ENCODE data around the gene DNAJB8.
A peak's percentile ranks its signal among the peaks of the same experiment; 100 is the strongest.

Gene DNAJB8

GRCh38 chr3:128456776-128457715, 9.6 kb downstream of the DNAJB8 start:
- Histone ChIP-seq H2BK15ac (ENCODE audit: low read length) (peak overlapping the region; percentile 90), H3K9me3 (replicated peaks in 1 of 2; ENCODE audit: control insufficient read depth in 2 of 2, insufficient read depth in 1 of 2, low read depth in 1 of 2, low read length in 2 of 2) (peaks cover 0 to 2% of the 10 kb centered on the region in 2 donors), H2BK12ac (ENCODE audit: low read length) (peak overlapping the region; percentile 32), H3K14ac (ENCODE audit: low read length) (peak overlapping the region; percentile 5), H3K79me1 (ENCODE audit: low read depth, low read length) (no peaks in the 10 kb centered on the region), H3K23ac (ENCODE audit: low read depth, low read length, poor library complexity) (peak overlapping the region; percentile 66), H3K4me1 (ENCODE audit: control insufficient read depth in 2 of 2, insufficient read depth in 1 of 2, low read depth in 1 of 2, low read length in 2 of 2) (peaks cover 0 to 7% of the 10 kb centered on the region in 2 donors), H4K8ac (ENCODE audit: low read depth, low read length) (no peak overlapping the region), H2BK5ac (ENCODE audit: low read length) (peak overlapping the region; percentile 83), H3K27ac (replicated peaks; ENCODE audit: low read length) (no peak overlapping the region), H2AFZ (ENCODE audit: low read length) (no peak overlapping the region), H2AK5ac (ENCODE audit: low read depth, low read length) (peak overlapping the region; percentile 93), H4K91ac (ENCODE audit: low read depth, low read length, poor library complexity) (no peak overlapping the region), H3K4ac (ENCODE audit: low read length) (no peak overlapping the region), H3K9ac (ENCODE audit: low read depth, low read length, poor library complexity) (peak overlapping the region; percentile 55), H3K4me2 (ENCODE audit: insufficient read depth, low read length, poor library complexity, severe bottlenecking) (no peak overlapping the region), H3K18ac (ENCODE audit: low read length) (peak overlapping the region; percentile 91), H3K27me3 (ENCODE audit: control insufficient read depth in 3 of 3, insufficient read depth in 3 of 3, low read depth in 1 of 3, low read length in 3 of 3) (peaks cover 0 to 86% (median 0%) of the 10 kb centered on the region in 3 experiments), H3K4me3 (ENCODE audit: low read length in 2 of 2) (no peak overlapping the region), H3K36me3 (replicated peaks in 1 of 2; ENCODE audit: control insufficient read depth in 2 of 2, insufficient read depth in 2 of 2, low read length in 2 of 2) (no peaks in the 10 kb centered on the region), H2BK120ac (ENCODE audit: low read depth, low read length) (peak overlapping the region; percentile 64)
- no peak for DNase-seq (ENCODE audit: low spot score)
- no CpG with 5 or more reads among the region's 27 CpGs for WGBS, 2 donors (ENCODE audit: extremely low coverage in 2 of 2, insufficient read length in 2 of 2, insufficient replicate concordance in 1 of 2)

- peaks cover 0 to 88% (median 0%) of the 10 kb centered on the region in 3 experiments for H3K27me3 ChIP-seq (ENCODE audit: control insufficient read depth in 3 of 3, insufficient read depth in 3 of 3, low read depth in 1 of 3, low read length in 3 of 3)
- peak overlapping the region; percentile 3 for H3K4ac ChIP-seq (ENCODE audit: low read length)
- peaks cover 0 to 7% of the 10 kb centered on the region in 2 donors for H3K4me1 ChIP-seq (ENCODE audit: control insufficient read depth in 2 of 2, insufficient read depth in 1 of 2, low read depth in 1 of 2, low read length in 2 of 2)
- peak overlapping the region; percentile 66 for H3K9ac ChIP-seq (ENCODE audit: low read depth, low read length, poor library complexity)
- H3K4me2 ChIP-seq (ENCODE audit: insufficient read depth, low read length, poor library complexity, severe bottlenecking) = no peak overlapping the region
- H2AK5ac ChIP-seq (ENCODE audit: low read depth, low read length) = peak overlapping the region; percentile 93
- WGBS, 2 donors (ENCODE audit: extremely low coverage in 2 of 2, insufficient read length in 2 of 2, insufficient replicate concordance in 1 of 2) = no CpG with 5 or more reads among the region's 16 CpGs
- no peak overlapping the region for H3K4me3 ChIP-seq (ENCODE audit: low read length in 2 of 2)
- no peak for DNase-seq (ENCODE audit: low spot score)
- peak overlapping the region; percentile 90 for H2BK15ac ChIP-seq (ENCODE audit: low read length)
- H2AFZ ChIP-seq (ENCODE audit: low read length) = no peak overlapping the region
- H3K14ac ChIP-seq (ENCODE audit: low read length) = peak overlapping the region; percentile 5
- H2BK5ac ChIP-seq (ENCODE audit: low read length) = no peak overlapping the region
- no peak overlapping the region for H4K91ac ChIP-seq (ENCODE audit: low read depth, low read length, poor library complexity)
- H2BK120ac ChIP-seq (ENCODE audit: low read depth, low read length) = peak overlapping the region; percentile 74
- no peak overlapping the region for H3K23ac ChIP-seq (ENCODE audit: low read depth, low read length, poor library complexity)
- no peaks in the 10 kb centered on the region for H3K36me3 ChIP-seq (replicated peaks in 1 of 2; ENCODE audit: control insufficient read depth in 2 of 2, insufficient read depth in 2 of 2, low read length in 2 of 2)
- H3K27ac ChIP-seq (replicated peaks; ENCODE audit: low read length) = no peak overlapping the region
- no peaks in the 10 kb centered on the region for H3K79me1 ChIP-seq (ENCODE audit: low read depth, low read length)
- no peak overlapping the region for H4K8ac ChIP-seq (ENCODE audit: low read depth, low read length)
- H3K9me3 ChIP-seq (replicated peaks in 1 of 2; ENCODE audit: control insufficient read depth in 2 of 2, insufficient read depth in 1 of 2, low read depth in 1 of 2, low read length in 2 of 2) = peaks cover 0 to 2% of the 10 kb centered on the region in 2 donors
- peak overlapping the region; percentile 73 for H2BK12ac ChIP-seq (ENCODE audit: low read length)
- H3K18ac ChIP-seq (ENCODE audit: low read length) = peak overlapping the region; percentile 88
These were observed 10.6 kb downstream of the DNAJB8 start for GRCh38 chr3:128455786-128456748.

GRCh38 chr3:128455116-128455515, 11.6 kb downstream of the DNAJB8 start:
- no CpG with 5 or more reads among the region's 5 CpGs for WGBS, 2 donors (ENCODE audit: extremely low coverage in 2 of 2, insufficient read length in 2 of 2, insufficient replicate concordance in 1 of 2)
- H3K4me1 ChIP-seq (ENCODE audit: control insufficient read depth in 2 of 2, insufficient read depth in 1 of 2, low read depth in 1 of 2, low read length in 2 of 2) = peaks cover 0 to 7% of the 10 kb centered on the region in 2 donors

More at GRCh38 chr3:128455116-128455515, 11.6 kb downstream of the DNAJB8 start:
- no peak overlapping the region for H3K4me3 ChIP-seq (ENCODE audit: low read length in 2 of 2)
- no peak overlapping the region for H2BK120ac ChIP-seq (ENCODE audit: low read depth, low read length)
- H2BK12ac ChIP-seq (ENCODE audit: low read length) = no peak overlapping the region
- H3K14ac ChIP-seq (ENCODE audit: low read length) = no peak overlapping the region
- peaks cover 0 to 92% (median 0%) of the 10 kb centered on the region in 3 experiments for H3K27me3 ChIP-seq (ENCODE audit: control insufficient read depth in 3 of 3, insufficient read depth in 3 of 3, low read depth in 1 of 3, low read length in 3 of 3)
- H4K91ac ChIP-seq (ENCODE audit: low read depth, low read length, poor library complexity) = no peak overlapping the region
- H3K23ac ChIP-seq (ENCODE audit: low read depth, low read length, poor library complexity) = no peak overlapping the region
- no peaks in the 10 kb centered on the region for H3K79me1 ChIP-seq (ENCODE audit: low read depth, low read length)
- no peak overlapping the region for H2AK5ac ChIP-seq (ENCODE audit: low read depth, low read length)
- H3K18ac ChIP-seq (ENCODE audit: low read length) = no peak overlapping the region
- peaks cover 0 to 2% of the 10 kb centered on the region in 2 donors for H3K9me3 ChIP-seq (replicated peaks in 1 of 2; ENCODE audit: control insufficient read depth in 2 of 2, insufficient read depth in 1 of 2, low read depth in 1 of 2, low read length in 2 of 2)
- DNase-seq (ENCODE audit: low spot score) = no peak
- no peak overlapping the region for H3K9ac ChIP-seq (ENCODE audit: low read depth, low read length, poor library complexity)
- H3K4ac ChIP-seq (ENCODE audit: low read length) = no peak overlapping the region
- no peaks in the 10 kb centered on the region for H3K36me3 ChIP-seq (replicated peaks in 1 of 2; ENCODE audit: control insufficient read depth in 2 of 2, insufficient read depth in 2 of 2, low read length in 2 of 2)
- no peak overlapping the region for H2BK5ac ChIP-seq (ENCODE audit: low read length)
- H2BK15ac ChIP-seq (ENCODE audit: low read length) = no peak overlapping the region
- no peak overlapping the region for H2AFZ ChIP-seq (ENCODE audit: low read length)
- no peak overlapping the region for H4K8ac ChIP-seq (ENCODE audit: low read depth, low read length)
- H3K27ac ChIP-seq (replicated peaks; ENCODE audit: low read length) = no peak overlapping the region
- no peak overlapping the region for H3K4me2 ChIP-seq (ENCODE audit: insufficient read depth, low read length, poor library complexity, severe bottlenecking)
